ENCODE measurements around the gene GMPS. TPM values are rescaled to one million over a fixed set of nuclear protein-coding genes. Genes with fewer than 3 reads are reported as not detected.

The GMPS gene
- total and polyA plus RNA-seq, 10 of the 15 experiments (the other 5 are each of a cell fraction or from before 2014, with no cell fraction given) = 33.2 to 143 (median 79.0) TPM

- TF ChIP-seq E2F4 (IDR thresholded peaks at IDR 0.05; ENCODE audit: low read depth, low read length) (no peak), ZNF274 (IDR thresholded peaks at IDR 0.05; ENCODE audit: insufficient read depth, insufficient read length) (no peak), LARP7 (IDR thresholded peaks at IDR 0.05) (0 out of 2 replicates have a peak, but pooled peaks have one; percentile 26), RUNX3 (IDR thresholded peaks at IDR 0.05; ENCODE audit: low read length) (peak; percentile 90), ATF3 (IDR thresholded peaks at IDR 0.05; ENCODE audit: borderline replicate concordance, extremely low read depth, low read depth, low read length) (peak; percentile 80; the same call in 1 of the 2 replicates), TCF7 (IDR thresholded peaks at IDR 0.05; ENCODE audit: borderline replicate concordance) (peak; percentile 43; the same call in 1 of the 2 replicates), PAX8 (IDR thresholded peaks at IDR 0.05) (no peak), MTA3 (IDR thresholded peaks at IDR 0.05; ENCODE audit: borderline replicate concordance, low read length) (no peak), MEF2A (IDR thresholded peaks at IDR 0.05; ENCODE audit: insufficient read depth, low read depth, low read length) (peak; percentile 79), TCF3 (IDR thresholded peaks at IDR 0.05; ENCODE audit: borderline replicate concordance, insufficient read depth, low read depth, low read length) (no peak)
Observed at GRCh38 chr3:155854141-155854940, 16.1 kb upstream of the GMPS start, which contains the start of gene SLC33A1 (continued).

- SMC1A ChIA-PET (ENCODE audit: uncharacterized antibody, unreplicated experiment) = no interaction called here
- Histone ChIP-seq H3K27ac (ENCODE audit: control insufficient read depth, insufficient read depth) (no peak overlapping the region), H3K9ac (ENCODE audit: control insufficient read depth, insufficient read depth, low read length) (no peak overlapping the region), H3K4me1 (ENCODE audit: control insufficient read depth, insufficient read depth, low read length) (no peaks in the 10 kb centered on the region), H3K27me3 (replicated peaks in 1 of 2; ENCODE audit: control insufficient read depth in 2 of 2, insufficient read depth in 2 of 2, low read length in 1 of 2) (no peaks in the 10 kb centered on the region), H2AFZ (ENCODE audit: control insufficient read depth, low read depth, low read length) (peak overlapping the region; percentile 77), H3K79me2 (ENCODE audit: control insufficient read depth, insufficient read depth, low read length) (peaks cover 2% of the 10 kb centered on the region; the same call in 1 of the 2 replicates), H3K4me3 (no peak overlapping the region), H3K36me3 (ENCODE audit: control insufficient read depth in 2 of 2, insufficient read depth in 2 of 2, low read length in 1 of 2) (no peaks in the 10 kb centered on the region), H4K20me1 (ENCODE audit: control insufficient read depth, insufficient read depth) (no peaks in the 10 kb centered on the region), H3K4me2 (ENCODE audit: control insufficient read depth, insufficient read depth) (peak overlapping the region; percentile 72; the same call in 1 of the 2 replicates), H3K9me3 (replicated peaks; ENCODE audit: control insufficient read depth, insufficient read depth, low read length) (no peaks in the 10 kb centered on the region)
- in situ Hi-C loops (cut with MboI) (no loop called here), intact Hi-C loops (cut with micrococcal nuclease; ENCODE audit: unreplicated experiment) (loop anchor here (5.0 kb wide), 1 partner anchor 508 kb away; no protein-coding TSS in a partner anchor)
- WGBS (ENCODE audit: insufficient coverage, insufficient replicate concordance, low lambda C conversion rate, missing lambda C conversion rate) = 26% methylated on average over 2 of the region's 2 CpGs
- no TSS peak for BruUV-seq (replicated peaks)
- DNase-seq (ENCODE audit: low read depth, low spot score) = no peak
- peak; percentile 75 for ATAC-seq
- CTCF ChIA-PET = interaction anchor here (0.6 to 5.2 kb wide), 3 partner anchors 9 to 54 kb away, joined by 3 to 70 read pairs (median 4); partner anchors contain the start of genes C3orf33 and GMPS
- RAD21 ChIA-PET (ENCODE audit: unreplicated experiment) = interaction anchor here (2.6 kb wide), 1 partner anchor 54 kb away, joined by 10 read pairs; the partner anchor contains the start of gene C3orf33
- POLR2A ChIA-PET = interaction anchor here (0.6 kb wide), 1 partner anchor 12 kb away, joined by 3 read pairs; no protein-coding TSS in a partner anchor
- FAIRE-seq = peak; percentile 64
- TF ChIP-seq CTCF (IDR thresholded peaks at IDR 0.05 in 2 of 3, conservative IDR thresholded peaks at IDR 0.05 in 1 of 3; ENCODE audit: control insufficient read depth in 2 of 3, extremely low read depth in 1 of 3, insufficient read depth in 1 of 3, low read depth in 3 of 3, low read length in 3 of 3) (peak; percentile 18 to 55 (median 30); a peak in 4 of 6 replicates), SKIL (IDR thresholded peaks at IDR 0.05; ENCODE audit: low read depth, poor library complexity, severe bottlenecking) (peak; percentile 35), NFYB (IDR thresholded peaks at IDR 0.05; ENCODE audit: insufficient read depth, low read depth, low read length) (no peak), SREBF1 (IDR thresholded peaks at IDR 0.05; ENCODE audit: low read length) (no peak)
Observed at GRCh38 chr3:155859859-155860258, 10.6 kb upstream of the GMPS start.

All from GM12878 (cell line).